A549 (cell line): ENCODE measurements around the gene DBX2.

ENCODE experiments used
- CBX2 ChIP-seq: fragments of 200-600 bp; sonication (generic); IDR thresholded peaks from 2 replicates; pipeline ENCODE4 v1.6.1; 2016; ENCODE audit warnings: low read depth, mild to moderate bottlenecking, borderline replicate concordance
- JUN ChIP-seq, 2 experiments: fragments of >200 bp; sonication (Bioruptor Twin); formaldehyde crosslinking; IDR thresholded peaks; 2 replicates in 1 of 2; 3 replicates in 1 of 2; pipeline ENCODE4 v1.6.1; 2016 to 2017
- POLR2A ChIP-seq: IDR thresholded peaks from 2 replicates; pipeline ENCODE4 v1.6.1; 2012; ENCODE audit warnings: mild to moderate bottlenecking, low read length
- SMC3 ChIP-seq: fragments of >200 bp; sonication (Bioruptor Twin); formaldehyde crosslinking; IDR thresholded peaks from 3 replicates; pipeline ENCODE4 v1.6.1; 2018; ENCODE audit warnings: inconsistent platforms
- ZC3H11A ChIP-seq: fragments of 450-650 bp; IDR thresholded peaks from 2 replicates; pipeline ENCODE4 v1.6.1; 2014; ENCODE audit warnings: antibody characterized with exemption, mild to moderate bottlenecking
- ZFP36 ChIP-seq: fragments of 450-650 bp; IDR thresholded peaks from 2 replicates; pipeline ENCODE4 v1.6.1; 2014; ENCODE audit warnings: borderline replicate concordance; ENCODE audit not compliant: partially characterized antibody
- ZNF302 ChIP-seq: fragments of 250-450 bp; sonication (Bioruptor Pico); IDR thresholded peaks from 2 replicates; pipeline ENCODE4 v1.9.0; 2021; ENCODE audit warnings: inconsistent platforms, mild to moderate bottlenecking, moderate library complexity
- TF ChIP-seq, protein P1 (sequence below): fragments of >200 bp; sonication (Bioruptor Twin); formaldehyde crosslinking; IDR thresholded peaks from 3 replicates; pipeline ENCODE4 v1.5.1; 2016
- TF ChIP-seq, protein P2 (sequence below): fragments of 150-350 bp; IDR thresholded peaks from 2 replicates; pipeline ENCODE4 v1.6.1; 2014; ENCODE audit warnings: low read depth, mild to moderate bottlenecking, low read length

DNA sequence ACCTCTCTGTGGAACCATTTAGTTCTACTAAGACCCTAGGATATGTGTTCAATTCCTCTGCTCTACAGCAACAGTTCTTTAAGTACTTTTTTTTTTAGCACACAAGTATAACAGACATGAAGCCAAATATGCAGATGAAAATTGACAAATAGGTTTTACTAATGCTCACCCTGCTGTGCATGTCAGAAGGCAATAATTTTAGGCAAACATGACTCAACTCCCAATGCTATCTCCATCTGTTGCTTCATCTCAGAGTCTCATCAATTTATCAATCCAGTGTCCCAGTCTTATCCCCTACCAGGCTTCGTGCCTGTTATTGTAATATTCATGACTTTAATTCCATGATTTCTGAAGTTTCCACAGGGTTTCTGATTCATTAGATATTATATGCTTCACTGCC, 57.7 kb downstream of the DBX2 start:
- TF ChIP-seq, protein P1, sequence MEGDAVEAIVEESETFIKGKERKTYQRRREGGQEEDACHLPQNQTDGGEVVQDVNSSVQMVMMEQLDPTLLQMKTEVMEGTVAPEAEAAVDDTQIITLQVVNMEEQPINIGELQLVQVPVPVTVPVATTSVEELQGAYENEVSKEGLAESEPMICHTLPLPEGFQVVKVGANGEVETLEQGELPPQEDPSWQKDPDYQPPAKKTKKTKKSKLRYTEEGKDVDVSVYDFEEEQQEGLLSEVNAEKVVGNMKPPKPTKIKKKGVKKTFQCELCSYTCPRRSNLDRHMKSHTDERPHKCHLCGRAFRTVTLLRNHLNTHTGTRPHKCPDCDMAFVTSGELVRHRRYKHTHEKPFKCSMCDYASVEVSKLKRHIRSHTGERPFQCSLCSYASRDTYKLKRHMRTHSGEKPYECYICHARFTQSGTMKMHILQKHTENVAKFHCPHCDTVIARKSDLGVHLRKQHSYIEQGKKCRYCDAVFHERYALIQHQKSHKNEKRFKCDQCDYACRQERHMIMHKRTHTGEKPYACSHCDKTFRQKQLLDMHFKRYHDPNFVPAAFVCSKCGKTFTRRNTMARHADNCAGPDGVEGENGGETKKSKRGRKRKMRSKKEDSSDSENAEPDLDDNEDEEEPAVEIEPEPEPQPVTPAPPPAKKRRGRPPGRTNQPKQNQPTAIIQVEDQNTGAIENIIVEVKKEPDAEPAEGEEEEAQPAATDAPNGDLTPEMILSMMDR, result no peak
- TF ChIP-seq SMC3 (no peak), POLR2A (no peak), JUN (IDR thresholded peaks at IDR 0.05) (no peak), ZC3H11A (no peak), CBX2 (no peak), ZNF302 (no peak), ZFP36 (no peak)
- TF ChIP-seq, protein P2, sequence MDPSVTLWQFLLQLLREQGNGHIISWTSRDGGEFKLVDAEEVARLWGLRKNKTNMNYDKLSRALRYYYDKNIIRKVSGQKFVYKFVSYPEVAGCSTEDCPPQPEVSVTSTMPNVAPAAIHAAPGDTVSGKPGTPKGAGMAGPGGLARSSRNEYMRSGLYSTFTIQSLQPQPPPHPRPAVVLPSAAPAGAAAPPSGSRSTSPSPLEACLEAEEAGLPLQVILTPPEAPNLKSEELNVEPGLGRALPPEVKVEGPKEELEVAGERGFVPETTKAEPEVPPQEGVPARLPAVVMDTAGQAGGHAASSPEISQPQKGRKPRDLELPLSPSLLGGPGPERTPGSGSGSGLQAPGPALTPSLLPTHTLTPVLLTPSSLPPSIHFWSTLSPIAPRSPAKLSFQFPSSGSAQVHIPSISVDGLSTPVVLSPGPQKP, result no peak
